Smooth muscle cell (in vitro differentiated cells): ENCODE data around the gene RIN3. TPM values are rescaled to one million over a fixed set of nuclear protein-coding genes. Genes with fewer than 3 reads are reported as not detected.
"Not testable (repeated sequence)": the region's sequence is repeated elsewhere in the genome, so short reads cannot be mapped to it uniquely, and the experiment has no call there.

Source experiments
- DNase-seq: peaks from one replicate; lab custom pipeline; 2025; ENCODE audit not compliant: unreplicated experiment; lab: John Stamatoyannopoulos, UW
- H2AFZ ChIP-seq: fragments of 200-600 bp; sonication (generic); 2 replicates; pipeline ENCODE4 v1.6.0; 2016; ENCODE audit warnings: antibody characterized with exemption, low read depth, mild to moderate bottlenecking
- H3F3A ChIP-seq: fragments of 200-600 bp; sonication (generic); 2 replicates; pipeline ENCODE4 v1.6.0; 2017; ENCODE audit warnings: antibody characterized with exemption, low read depth
- H3K27ac ChIP-seq: fragments of 200-600 bp; sonication (generic); 2 replicates; pipeline ENCODE4 v1.5.1; 2016; ENCODE audit warnings: low read depth, mild to moderate bottlenecking
- H3K27me3 ChIP-seq: fragments of 200-600 bp; sonication (generic); 2 replicates; pipeline ENCODE4 v1.6.1; 2016; ENCODE audit warnings: low read depth, mild to moderate bottlenecking
- H3K36me3 ChIP-seq: fragments of 200-600 bp; sonication (generic); 2 replicates; pipeline ENCODE4 v1.5.1; 2016; ENCODE audit warnings: low read depth
- H3K4me1 ChIP-seq: fragments of 200-600 bp; sonication (generic); 2 replicates; pipeline ENCODE4 v1.5.1; 2016; ENCODE audit warnings: low read depth
- H3K4me2 ChIP-seq: fragments of 200-600 bp; sonication (generic); 2 replicates; pipeline ENCODE4 v1.6.0; 2016; ENCODE audit warnings: mild to moderate bottlenecking
- H3K4me3 ChIP-seq: fragments of 200-600 bp; sonication (generic); 2 replicates; pipeline ENCODE4 v1.5.1; 2016; ENCODE audit warnings: mild to moderate bottlenecking
- H3K79me2 ChIP-seq: fragments of 200-600 bp; sonication (generic); 2 replicates; pipeline ENCODE4 v1.6.0; 2016; ENCODE audit warnings: low read depth, mild to moderate bottlenecking
- H3K9ac ChIP-seq: fragments of 200-600 bp; sonication (generic); 2 replicates; pipeline ENCODE4 v1.6.0; 2016; ENCODE audit warnings: low read depth
- H3K9me3 ChIP-seq: fragments of 200-600 bp; sonication (generic); replicated peaks from 2 replicates; pipeline ENCODE4 v1.5.1; 2016; ENCODE audit warnings: low read depth
- H4K20me1 ChIP-seq: fragments of 200-600 bp; sonication (generic); 2 replicates; pipeline ENCODE4 v1.6.0; 2016; ENCODE audit warnings: low read depth
- CTCF ChIP-seq: fragments of 200-600 bp; sonication (generic); IDR thresholded peaks from 2 replicates; pipeline ENCODE4 v1.5.1; 2017; ENCODE audit warnings: borderline replicate concordance, mild to moderate bottlenecking, antibody characterized with exemption; ENCODE audit not compliant: insufficient read depth, poor library complexity, severe bottlenecking
- WGBS: methylation state at CpG from one replicate; pipeline ENCODE4 v1.1.7; 2016; ENCODE audit warnings: low lambda C conversion rate; 5-methylcytosine and 5-hydroxymethylcytosine counted together
- polyA plus RNA-seq: library from polyadenylated mRNA; unstranded; fragments of >200 nt; fragmentation: Nextera tagmentation; extraction: Ambion mirVana; gene quantifications from 2 replicates; pipeline ENCODE4 v1.2.1, GENCODE V29; 2016
- total RNA-seq: library from RNA; depleted of rRNA; stranded (reverse); fragments of >200 nt; gene quantifications from 2 replicates; pipeline ENCODE4 v1.2.3, GENCODE V29; 2014

Gene RIN3
- total and polyA plus RNA-seq, 2 experiments from 2014 or later = 2.7 to 3.8 TPM

- 71% methylated on average over 10 of the region's 10 CpGs for WGBS
- TF ChIP-seq CTCF = no peak
- Histone ChIP-seq H3K27ac (no peak overlapping the region), H3K36me3 (no peaks in the 10 kb centered on the region), H2AFZ (no peak overlapping the region), H3K4me2 (no peak overlapping the region), H4K20me1 (peaks cover 11% of the 10 kb centered on the region), H3K4me3 (no peak overlapping the region), H3K9ac (no peak overlapping the region), H3K4me1 (no peaks in the 10 kb centered on the region), H3K27me3 (no peaks in the 10 kb centered on the region), H3F3A (peaks cover 6% of the 10 kb centered on the region), H3K79me2 (no peaks in the 10 kb centered on the region), H3K9me3 (no peaks in the 10 kb centered on the region)
- DNase-seq = no peak
These were observed 19.0 kb downstream of the RIN3 start for GRCh38 chr14:92532490-92533163.

GRCh38 chr14:92534932-92535643 lies 21.5 kb downstream of the RIN3 start:
- no peak overlapping the region for H3K9ac ChIP-seq
- 70% methylated on average over 17 of the region's 17 CpGs for WGBS

GRCh38 chr14:92536231-92536630 lies 22.6 kb downstream of the RIN3 start:
- not testable (repeated sequence) for H3K79me2 ChIP-seq, DNase-seq
- 29% methylated on average over 8 of the region's 8 CpGs for WGBS

More at GRCh38 chr14:92534932-92535643, 21.5 kb downstream of the RIN3 start:
- H3K79me2 ChIP-seq = no peaks in the 10 kb centered on the region
- H3K36me3 ChIP-seq = no peaks in the 10 kb centered on the region
- no peak overlapping the region for H3K4me2 ChIP-seq
- H3K4me1 ChIP-seq = no peaks in the 10 kb centered on the region
- no peak for DNase-seq
- no peak overlapping the region for H3K4me3 ChIP-seq
- H3K27me3 ChIP-seq = no peaks in the 10 kb centered on the region
- H2AFZ ChIP-seq = no peak overlapping the region
- H3K9me3 ChIP-seq = no peaks in the 10 kb centered on the region
- H3F3A ChIP-seq = peaks cover 6% of the 10 kb centered on the region
- no peak for TF ChIP-seq CTCF
- H3K27ac ChIP-seq = no peak overlapping the region
- peaks cover 4% of the 10 kb centered on the region for H4K20me1 ChIP-seq

GRCh38 chr14:92538412-92538985 lies 24.9 kb downstream of the RIN3 start:
- Histone ChIP-seq H3F3A (peaks cover 6% of the 10 kb centered on the region), H3K4me1 (no peaks in the 10 kb centered on the region), H3K9ac (no peak overlapping the region), H4K20me1 (peaks cover 4% of the 10 kb centered on the region), H3K9me3 (no peaks in the 10 kb centered on the region), H3K27ac (no peak overlapping the region), H2AFZ (no peak overlapping the region), H3K27me3 (no peaks in the 10 kb centered on the region), H3K36me3 (no peaks in the 10 kb centered on the region), H3K4me3 (no peak overlapping the region), H3K79me2 (no peaks in the 10 kb centered on the region), H3K4me2 (no peak overlapping the region)
- WGBS = 85% methylated on average over 6 of the region's 6 CpGs
- DNase-seq = no peak
- no peak for TF ChIP-seq CTCF

More at GRCh38 chr14:92536231-92536630, 22.6 kb downstream of the RIN3 start:
- H3K9ac ChIP-seq, H3K4me1 ChIP-seq, H3K4me3 ChIP-seq, H3K36me3 ChIP-seq, H3K9me3 ChIP-seq, H2AFZ ChIP-seq, H3K4me2 ChIP-seq, H3K27me3 ChIP-seq, H3K27ac ChIP-seq, H4K20me1 ChIP-seq, H3F3A ChIP-seq: not testable (repeated sequence)
